ENCODE results near the gene RNF4.
"Not testable (repeated sequence)": the region's sequence is repeated elsewhere in the genome, so short reads cannot be mapped to it uniquely, and the experiment has no call there.

Gene RNF4

GRCh38 chr4:2535376-2536192, 66.7 kb downstream of the RNF4 start:
- DNase-seq = peak; percentile 57

GRCh38 chr4:2536193-2537010, 67.5 kb downstream of the RNF4 start, which contains the start of gene FAM193A:
FAM193A (plus strand) TSS chr4:2536647; CDS start chr4:2536916, 269 bp downstream.
- DNase-seq = peak; percentile 96

- DNase-seq = no peak
Observed at GRCh38 chr4:2537011-2537830, 68.3 kb downstream of the RNF4 start.

GRCh38 chr4:2543580-2544191, 74.8 kb downstream of the RNF4 start:
- DNase-seq = not testable (repeated sequence)

GRCh38 chr4:2545321-2546013, 76.6 kb downstream of the RNF4 start:
- no peak for DNase-seq

- DNase-seq = no peak
Observed at GRCh38 chr4:2546286-2546823, 77.4 kb downstream of the RNF4 start.

GRCh38 chr4:2546961-2547691, 78.2 kb downstream of the RNF4 start:
- DNase-seq = not testable (repeated sequence)

GRCh38 chr4:2551118-2551517, 82.2 kb downstream of the RNF4 start:
- DNase-seq = no peak

GRCh38 chr4:2552806-2553205, 83.9 kb downstream of the RNF4 start:
- no peak for DNase-seq

GRCh38 chr4:2558301-2558700, 89.4 kb downstream of the RNF4 start:
- no peak for DNase-seq

- no peak for DNase-seq
Observed at GRCh38 chr4:2560167-2560566, 91.3 kb downstream of the RNF4 start.
